Left ventricle myocardium inferior (tissue), 1 donor: Measurements from ENCODE around the gene ZNF474. TPM values are rescaled to one million over a fixed set of nuclear protein-coding genes. Genes with fewer than 3 reads are reported as not detected.
A peak's percentile ranks its signal among the peaks of the same experiment; 100 is the strongest.
"Not testable (repeated sequence)": the region's sequence is repeated elsewhere in the genome, so short reads cannot be mapped to it uniquely, and the experiment has no call there.

ENCODE experiments used
- DNase-seq: peaks from one replicate; pipeline ENCODE4 v3.0.0-alpha.2; 2020
- H3K27ac ChIP-seq: fragments of 200-600 bp; replicated peaks from 2 replicates; pipeline ENCODE4 v1.8.0; 2021
- H3K27me3 ChIP-seq: fragments of 200-600 bp; 2 replicates; pipeline ENCODE4 v1.8.0; 2021; ENCODE audit warnings: low read depth
- H3K36me3 ChIP-seq: fragments of 200-600 bp; 2 replicates; pipeline ENCODE4 v1.8.0; 2021
- H3K4me1 ChIP-seq: fragments of 200-600 bp; 2 replicates; pipeline ENCODE4 v1.8.0; 2021
- H3K4me3 ChIP-seq: fragments of 200-600 bp; 2 replicates; pipeline ENCODE4 v1.8.0; 2021; ENCODE audit warnings: mild to moderate bottlenecking, moderate library complexity
- H3K9me3 ChIP-seq: fragments of 200-600 bp; replicated peaks from 2 replicates; pipeline ENCODE4 v1.8.0; 2021
- CTCF ChIP-seq: fragments of 200-600 bp; IDR thresholded peaks from 2 replicates; pipeline ENCODE4 v1.8.0; 2021; ENCODE audit warnings: antibody characterized with exemption, mild to moderate bottlenecking, borderline replicate concordance
- intact Hi-C: fragments of 100-400 bp; cut with micrococcal nuclease; formaldehyde crosslinking; loops from one replicate; pipeline ENCODE4 v1.11.0; 2022
- total RNA-seq: library from RNA; stranded (reverse); fragmentation: NEBNext Ultra II Directional; extraction: Animal tissue kit (Norgen Biotek cat#: 25700); gene quantifications from one replicate; pipeline ENCODE4 v1.2.1, GENCODE V29; 2021
- donor health status: DM: no; HTN: yes; CAD: no; lungs with severe emphysema.

The ZNF474 gene
- total RNA-seq, 1 donor from 2014 or later = not detected

- intact Hi-C loops = no loop called here
- no peaks in the 10 kb centered on the region for H3K9me3 ChIP-seq
- TF ChIP-seq CTCF = peak; percentile 55
- DNase-seq = no peak
- no peaks in the 10 kb centered on the region for H3K4me1 ChIP-seq
- no peaks in the 10 kb centered on the region for H3K36me3 ChIP-seq
- H3K27ac ChIP-seq = no peak overlapping the region
- H3K27me3 ChIP-seq = peaks cover 10% of the 10 kb centered on the region
- H3K4me3 ChIP-seq = no peak overlapping the region
Measured at GRCh38 chr5:122091936-122092600, 37.3 kb upstream of the ZNF474 start.

- intact Hi-C loops = no loop called here
- peaks cover 10% of the 10 kb centered on the region for H3K27me3 ChIP-seq
- no peak overlapping the region for H3K4me3 ChIP-seq
- H3K36me3 ChIP-seq = no peaks in the 10 kb centered on the region
- no peak for TF ChIP-seq CTCF
- H3K4me1 ChIP-seq = no peaks in the 10 kb centered on the region
- no peak overlapping the region for H3K27ac ChIP-seq
- H3K9me3 ChIP-seq = no peaks in the 10 kb centered on the region
- no peak for DNase-seq
Measured at GRCh38 chr5:122093415-122094180, 35.7 kb upstream of the ZNF474 start.

GRCh38 chr5:122094251-122094650 is 35.1 kb upstream of the ZNF474 start:
- H3K36me3 ChIP-seq, DNase-seq, intact Hi-C loops: not testable (repeated sequence)

GRCh38 chr5:122095158-122095557 is 34.2 kb upstream of the ZNF474 start:
- Histone ChIP-seq H3K4me1 (no peaks in the 10 kb centered on the region), H3K4me3 (no peak overlapping the region), H3K36me3 (no peaks in the 10 kb centered on the region), H3K27ac (no peak overlapping the region), H3K9me3 (no peaks in the 10 kb centered on the region), H3K27me3 (peaks cover 10% of the 10 kb centered on the region)
- DNase-seq = no peak
- intact Hi-C loops = no loop called here
- TF ChIP-seq CTCF = no peak

More at GRCh38 chr5:122094251-122094650, 35.1 kb upstream of the ZNF474 start:
- not testable (repeated sequence) for H3K27ac ChIP-seq, H3K9me3 ChIP-seq, H3K4me3 ChIP-seq, H3K4me1 ChIP-seq
- H3K27me3 ChIP-seq = peaks cover 10% of the 10 kb centered on the region

- intact Hi-C loops = no loop called here
- Histone ChIP-seq H3K9me3 (no peaks in the 10 kb centered on the region), H3K4me1 (no peaks in the 10 kb centered on the region), H3K27me3 (no peaks in the 10 kb centered on the region), H3K4me3 (no peak overlapping the region), H3K36me3 (no peaks in the 10 kb centered on the region), H3K27ac (no peak overlapping the region)
- no peak for DNase-seq
- TF ChIP-seq CTCF = no peak
Measured at GRCh38 chr5:122097391-122097790, 32.0 kb upstream of the ZNF474 start.

- no peak for DNase-seq
- intact Hi-C loops = no loop called here
- no peaks in the 10 kb centered on the region for H3K4me1 ChIP-seq
Measured at GRCh38 chr5:122099060-122099790, 30.1 kb upstream of the ZNF474 start.

More at GRCh38 chr5:122099060-122099790, 30.1 kb upstream of the ZNF474 start:
- Histone ChIP-seq H3K27me3 (no peaks in the 10 kb centered on the region), H3K9me3 (no peaks in the 10 kb centered on the region), H3K4me3 (no peak overlapping the region), H3K27ac (no peak overlapping the region), H3K36me3 (no peaks in the 10 kb centered on the region)
- no peak for TF ChIP-seq CTCF
